ENCODE data around the gene VPS9D1.

The VPS9D1 gene

DNA sequence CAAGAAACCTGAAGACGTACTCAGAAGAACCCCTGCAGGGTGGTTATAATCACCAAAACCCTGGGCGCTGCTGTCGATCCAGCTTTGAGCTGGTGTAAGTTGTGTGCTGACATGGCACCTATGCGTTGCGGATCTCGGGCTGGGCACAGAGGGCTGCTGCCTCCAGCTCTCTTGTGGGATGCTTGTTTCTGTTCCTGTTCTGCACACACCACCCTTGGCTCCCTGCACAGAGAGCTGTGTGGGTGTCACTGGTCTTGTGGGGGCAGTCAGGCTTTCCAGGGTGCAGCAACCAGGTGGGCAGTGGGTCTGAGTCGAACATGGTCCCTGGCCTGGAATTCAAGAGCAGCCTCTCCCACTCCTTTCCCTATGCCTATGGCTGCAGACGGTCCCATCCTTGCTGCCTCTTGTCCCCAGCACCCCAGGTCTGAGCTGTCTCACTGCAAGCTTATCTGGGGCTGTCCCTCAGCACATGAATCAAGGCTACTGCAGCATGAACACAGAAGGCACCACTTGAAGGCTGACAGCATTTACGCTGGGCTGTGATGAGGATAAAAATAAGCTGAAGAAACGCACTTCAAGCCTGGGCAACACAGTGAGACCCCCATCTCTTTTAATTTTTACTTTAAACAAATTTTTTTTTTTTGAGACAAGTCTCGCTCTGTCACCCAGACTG lies 20.8 kb upstream of the VPS9D1 start:
- Histone ChIP-seq H3K36me3 (ENCODE audit: insufficient read depth, low read length) (peaks cover 98% of the 10 kb centered on the region), H2AFZ (ENCODE audit: low read length) (no peak overlapping the region), H3K27ac (ENCODE audit: low read depth, low read length, poor library complexity, severe bottlenecking) (no peak overlapping the region), H3K4me2 (ENCODE audit: low read length) (no peak overlapping the region), H3K4me3 (ENCODE audit: low read depth, low read length, poor library complexity, severe bottlenecking) (no peak overlapping the region), H3K9me2 (ENCODE audit: low read depth, low read length) (no peaks in the 10 kb centered on the region), H3K9me3 (ENCODE audit: low read length) (no peaks in the 10 kb centered on the region), H3K9ac (ENCODE audit: low read length) (no peak overlapping the region), H3K79me2 (ENCODE audit: insufficient read depth, low read length) (no peaks in the 10 kb centered on the region), H3K27me3 (ENCODE audit: insufficient read depth, low read length) (no peaks in the 10 kb centered on the region), H3K4me1 (ENCODE audit: insufficient read depth, low read length, severe bottlenecking) (no peaks in the 10 kb centered on the region), H4K20me1 (ENCODE audit: insufficient read depth, low read length) (no peaks in the 10 kb centered on the region), H3F3A (ENCODE audit: insufficient read depth, low read length) (no peaks in the 10 kb centered on the region)
- TF ChIP-seq, protein P1, sequence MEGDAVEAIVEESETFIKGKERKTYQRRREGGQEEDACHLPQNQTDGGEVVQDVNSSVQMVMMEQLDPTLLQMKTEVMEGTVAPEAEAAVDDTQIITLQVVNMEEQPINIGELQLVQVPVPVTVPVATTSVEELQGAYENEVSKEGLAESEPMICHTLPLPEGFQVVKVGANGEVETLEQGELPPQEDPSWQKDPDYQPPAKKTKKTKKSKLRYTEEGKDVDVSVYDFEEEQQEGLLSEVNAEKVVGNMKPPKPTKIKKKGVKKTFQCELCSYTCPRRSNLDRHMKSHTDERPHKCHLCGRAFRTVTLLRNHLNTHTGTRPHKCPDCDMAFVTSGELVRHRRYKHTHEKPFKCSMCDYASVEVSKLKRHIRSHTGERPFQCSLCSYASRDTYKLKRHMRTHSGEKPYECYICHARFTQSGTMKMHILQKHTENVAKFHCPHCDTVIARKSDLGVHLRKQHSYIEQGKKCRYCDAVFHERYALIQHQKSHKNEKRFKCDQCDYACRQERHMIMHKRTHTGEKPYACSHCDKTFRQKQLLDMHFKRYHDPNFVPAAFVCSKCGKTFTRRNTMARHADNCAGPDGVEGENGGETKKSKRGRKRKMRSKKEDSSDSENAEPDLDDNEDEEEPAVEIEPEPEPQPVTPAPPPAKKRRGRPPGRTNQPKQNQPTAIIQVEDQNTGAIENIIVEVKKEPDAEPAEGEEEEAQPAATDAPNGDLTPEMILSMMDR (IDR thresholded peaks at IDR 0.05; ENCODE audit: low read length), result no peak
- TF ChIP-seq EZH2 (IDR thresholded peaks at IDR 0.05; ENCODE audit: borderline replicate concordance, low read length), result no peak

DNA sequence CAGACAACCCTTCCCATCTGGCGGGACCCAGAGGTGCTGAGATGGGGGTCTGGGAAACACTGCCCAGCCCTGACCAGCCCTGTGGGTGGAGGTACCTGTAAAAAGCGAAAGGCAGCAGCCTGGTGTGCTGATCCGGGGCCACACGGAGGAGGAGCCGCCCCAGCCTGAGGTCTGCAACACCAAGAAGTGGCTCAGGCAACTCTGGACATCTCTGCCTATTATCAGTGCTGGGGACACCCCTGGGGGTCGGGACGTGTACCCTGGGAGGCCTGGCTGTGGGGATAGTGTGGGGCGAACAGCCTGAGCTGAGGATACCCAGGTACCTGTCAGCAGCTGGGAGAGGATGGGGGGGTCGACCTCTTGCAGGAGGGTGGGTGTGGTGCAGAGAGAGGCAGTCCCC lies 18.7 kb upstream of the VPS9D1 start:
- Histone ChIP-seq H3K9ac (ENCODE audit: low read length) (no peak overlapping the region), H3K4me1 (ENCODE audit: insufficient read depth, low read length, severe bottlenecking) (no peaks in the 10 kb centered on the region), H3K27ac (ENCODE audit: low read depth, low read length, poor library complexity, severe bottlenecking) (no peak overlapping the region), H2AFZ (ENCODE audit: low read length) (no peak overlapping the region), H3F3A (ENCODE audit: insufficient read depth, low read length) (no peaks in the 10 kb centered on the region), H3K9me3 (ENCODE audit: low read length) (no peaks in the 10 kb centered on the region), H3K9me2 (ENCODE audit: low read depth, low read length) (no peaks in the 10 kb centered on the region), H3K4me2 (ENCODE audit: low read length) (no peak overlapping the region), H4K20me1 (ENCODE audit: insufficient read depth, low read length) (no peaks in the 10 kb centered on the region), H3K36me3 (ENCODE audit: insufficient read depth, low read length) (peaks cover 100% of the 10 kb centered on the region), H3K4me3 (ENCODE audit: low read depth, low read length, poor library complexity, severe bottlenecking) (no peak overlapping the region), H3K79me2 (ENCODE audit: insufficient read depth, low read length) (no peaks in the 10 kb centered on the region), H3K27me3 (ENCODE audit: insufficient read depth, low read length) (no peaks in the 10 kb centered on the region)
- TF ChIP-seq EZH2 (IDR thresholded peaks at IDR 0.05; ENCODE audit: borderline replicate concordance, low read length), result no peak
- TF ChIP-seq, protein P1 (IDR thresholded peaks at IDR 0.05; ENCODE audit: low read length), result no peak

DNA sequence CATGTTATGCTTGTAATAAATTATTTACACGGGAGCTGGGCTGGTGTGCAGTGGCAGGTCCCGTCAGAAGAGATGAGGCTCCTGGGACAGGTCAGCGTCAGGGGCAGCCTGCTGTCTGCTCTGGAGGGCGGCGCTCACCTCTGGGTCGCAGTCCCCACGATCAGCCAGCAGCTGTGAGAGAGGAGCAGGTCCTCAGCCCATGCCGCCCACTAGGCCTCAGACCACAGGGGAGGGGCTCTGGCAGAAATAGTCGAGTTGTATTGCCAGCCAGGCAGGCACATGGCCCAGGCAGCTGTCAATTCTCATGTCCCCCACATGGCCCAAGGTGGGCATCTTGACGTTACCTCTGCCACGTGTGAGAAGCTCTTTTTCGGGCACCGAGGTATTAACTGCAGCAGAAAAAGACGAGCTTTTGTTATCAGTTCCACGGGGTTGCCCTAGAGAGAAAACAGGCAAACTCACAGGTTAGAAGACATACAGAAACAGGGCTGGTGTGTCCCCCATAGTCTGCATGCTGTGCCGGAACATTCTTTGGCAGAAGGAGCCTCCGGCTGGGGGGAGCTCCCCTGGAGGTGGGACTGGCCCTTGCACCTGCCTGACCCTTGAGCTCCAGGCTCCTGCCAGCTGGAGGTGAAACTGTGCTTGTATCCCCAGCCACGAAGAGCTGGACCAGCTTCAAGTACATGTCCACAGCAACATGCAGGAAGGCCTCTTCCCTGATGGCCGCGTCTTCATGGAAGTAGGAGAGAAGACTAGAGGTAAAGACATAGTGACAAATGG lies 18.0 kb upstream of the VPS9D1 start:
- Histone ChIP-seq H3K4me3 (ENCODE audit: low read depth, low read length, poor library complexity, severe bottlenecking) (no peak overlapping the region), H3K9me3 (ENCODE audit: low read length) (no peaks in the 10 kb centered on the region), H3K4me1 (ENCODE audit: insufficient read depth, low read length, severe bottlenecking) (no peaks in the 10 kb centered on the region), H3K79me2 (ENCODE audit: insufficient read depth, low read length) (no peaks in the 10 kb centered on the region), H3F3A (ENCODE audit: insufficient read depth, low read length) (no peaks in the 10 kb centered on the region), H4K20me1 (ENCODE audit: insufficient read depth, low read length) (no peaks in the 10 kb centered on the region), H3K27me3 (ENCODE audit: insufficient read depth, low read length) (no peaks in the 10 kb centered on the region), H3K27ac (ENCODE audit: low read depth, low read length, poor library complexity, severe bottlenecking) (no peak overlapping the region), H2AFZ (ENCODE audit: low read length) (no peak overlapping the region), H3K4me2 (ENCODE audit: low read length) (no peak overlapping the region), H3K9me2 (ENCODE audit: low read depth, low read length) (no peaks in the 10 kb centered on the region), H3K36me3 (ENCODE audit: insufficient read depth, low read length) (peaks cover 100% of the 10 kb centered on the region), H3K9ac (ENCODE audit: low read length) (no peak overlapping the region)
- TF ChIP-seq, protein P1 (IDR thresholded peaks at IDR 0.05; ENCODE audit: low read length), result no peak
- TF ChIP-seq EZH2 (IDR thresholded peaks at IDR 0.05; ENCODE audit: borderline replicate concordance, low read length), result no peak

Data from OCI-LY1 (cell line).